Measurements from ENCODE around the gene NELL1.

DNA sequence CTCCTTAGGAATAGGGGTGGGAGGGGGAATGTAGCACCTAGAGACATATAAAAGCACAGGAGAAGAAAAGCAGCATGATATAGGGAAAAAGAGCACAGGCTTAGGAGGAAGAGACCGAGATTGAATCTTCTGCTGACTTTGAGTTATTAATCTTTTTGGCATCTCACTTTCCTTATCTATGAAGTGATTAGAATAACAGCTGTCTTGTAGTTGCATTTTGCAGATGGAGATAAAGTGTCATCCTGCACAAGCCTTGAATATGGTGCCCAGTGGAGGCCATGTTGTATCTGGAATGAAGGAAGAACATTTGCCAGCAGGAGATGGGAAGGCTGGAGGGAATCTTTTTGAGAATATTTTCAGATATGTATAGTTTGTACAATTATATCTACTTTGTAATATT lies 594.7 kb downstream of the NELL1 start:
- TF ChIP-seq, protein P1, sequence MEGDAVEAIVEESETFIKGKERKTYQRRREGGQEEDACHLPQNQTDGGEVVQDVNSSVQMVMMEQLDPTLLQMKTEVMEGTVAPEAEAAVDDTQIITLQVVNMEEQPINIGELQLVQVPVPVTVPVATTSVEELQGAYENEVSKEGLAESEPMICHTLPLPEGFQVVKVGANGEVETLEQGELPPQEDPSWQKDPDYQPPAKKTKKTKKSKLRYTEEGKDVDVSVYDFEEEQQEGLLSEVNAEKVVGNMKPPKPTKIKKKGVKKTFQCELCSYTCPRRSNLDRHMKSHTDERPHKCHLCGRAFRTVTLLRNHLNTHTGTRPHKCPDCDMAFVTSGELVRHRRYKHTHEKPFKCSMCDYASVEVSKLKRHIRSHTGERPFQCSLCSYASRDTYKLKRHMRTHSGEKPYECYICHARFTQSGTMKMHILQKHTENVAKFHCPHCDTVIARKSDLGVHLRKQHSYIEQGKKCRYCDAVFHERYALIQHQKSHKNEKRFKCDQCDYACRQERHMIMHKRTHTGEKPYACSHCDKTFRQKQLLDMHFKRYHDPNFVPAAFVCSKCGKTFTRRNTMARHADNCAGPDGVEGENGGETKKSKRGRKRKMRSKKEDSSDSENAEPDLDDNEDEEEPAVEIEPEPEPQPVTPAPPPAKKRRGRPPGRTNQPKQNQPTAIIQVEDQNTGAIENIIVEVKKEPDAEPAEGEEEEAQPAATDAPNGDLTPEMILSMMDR (IDR thresholded peaks at IDR 0.05) = no peak
- no peak for TF ChIP-seq EZH2phosphoT487 (IDR thresholded peaks at IDR 0.05)

Measured in neural progenitor cell (in vitro differentiated cells).